H1 (cell line): ENCODE measurements around the gene ABI3BP. TPM values are rescaled to one million over a fixed set of nuclear protein-coding genes. Genes with fewer than 3 reads are reported as not detected.

ENCODE experiments used
- BRCA1 ChIP-seq: IDR thresholded peaks from 2 replicates; pipeline ENCODE4 v1.6.1; 2012; ENCODE audit warnings: low read depth, low read length, improper control_type of control experiment
- CEBPB ChIP-seq: IDR thresholded peaks from 2 replicates; pipeline ENCODE4 v1.6.1; 2012; ENCODE audit warnings: low read depth, low read length
- CHD7 ChIP-seq: fragments of 300-600 bp; sonication (generic); IDR thresholded peaks from 2 replicates; pipeline ENCODE4 v1.7.1; 2012; ENCODE audit warnings: low read length, moderate library complexity, mild to moderate bottlenecking, inconsistent platforms; ENCODE audit not compliant: insufficient replicate concordance
- CTBP2 ChIP-seq: IDR thresholded peaks from 2 replicates; pipeline ENCODE4 v1.7.0; 2011; ENCODE audit warnings: borderline replicate concordance, mild to moderate bottlenecking, moderate library complexity, mixed read lengths, low read length; ENCODE audit not compliant: insufficient read depth, insufficient read length
- CTCF ChIP-seq, 3 experiments: IDR thresholded peaks; 1 replicate in 2 of 3; 2 replicates in 1 of 3; pipeline versions ENCODE4 v1.5.1 to v1.6.1; 2011; ENCODE audit warnings: low read length in 3 of 3, mild to moderate bottlenecking in 3 of 3, inconsistent platforms in 2 of 3, low read depth in 1 of 3, moderate library complexity in 1 of 3; ENCODE audit not compliant: insufficient read depth in 1 of 3; ENCODE audit errors: control extremely low read depth in 1 of 3
- NRF1 ChIP-seq: IDR thresholded peaks from 2 replicates; pipeline ENCODE4 v1.6.1; 2011; ENCODE audit warnings: mild to moderate bottlenecking, low read depth, low read length, improper control_type of control experiment
- POLR2A ChIP-seq, 2 experiments: IDR thresholded peaks; 1 replicate in 1 of 2; 2 replicates in 1 of 2; pipeline ENCODE4 v1.6.1; 2011; ENCODE audit warnings: low read depth in 2 of 2, low read length in 2 of 2, mild to moderate bottlenecking in 2 of 2; ENCODE audit errors: control extremely low read depth in 1 of 2
- POU5F1 ChIP-seq: IDR thresholded peaks from 2 replicates; pipeline ENCODE4 v1.6.1; 2011; ENCODE audit warnings: low read depth, mild to moderate bottlenecking, low read length, moderate library complexity
- polyA plus RNA-seq, 7 experiments: library from polyadenylated mRNA; depleted of rRNA in 3 of 7; stranded (reverse) in 5 of 7; unstranded in 2 of 7; fragments of >200 nt in 5 of 7; fragments of 200-250 nt in 2 of 7; gene quantifications; 1 replicate in 5 of 7; 2 replicates in 1 of 7; 4 replicates in 1 of 7; pipeline versions ENCODE4 v1.2.1 to v1.2.3, GENCODE V29; 2011 to 2013; ENCODE audit warnings: missing spikeins in 2 of 7, mixed read lengths in 2 of 7
- total RNA-seq: library from RNA; stranded (reverse); fragmentation: NEBNext Ultra II Directional; extraction: Animal tissue kit (Norgen Biotek cat#: 25700); gene quantifications from 2 replicates; pipeline ENCODE4 v1.2.1, GENCODE V29; 2021

The ABI3BP gene
- total and polyA plus RNA-seq, 2 of the 8 experiments (the other 6 are each of a cell fraction or from before 2014, with no cell fraction given), result 0.08 to 0.32 TPM

DNA sequence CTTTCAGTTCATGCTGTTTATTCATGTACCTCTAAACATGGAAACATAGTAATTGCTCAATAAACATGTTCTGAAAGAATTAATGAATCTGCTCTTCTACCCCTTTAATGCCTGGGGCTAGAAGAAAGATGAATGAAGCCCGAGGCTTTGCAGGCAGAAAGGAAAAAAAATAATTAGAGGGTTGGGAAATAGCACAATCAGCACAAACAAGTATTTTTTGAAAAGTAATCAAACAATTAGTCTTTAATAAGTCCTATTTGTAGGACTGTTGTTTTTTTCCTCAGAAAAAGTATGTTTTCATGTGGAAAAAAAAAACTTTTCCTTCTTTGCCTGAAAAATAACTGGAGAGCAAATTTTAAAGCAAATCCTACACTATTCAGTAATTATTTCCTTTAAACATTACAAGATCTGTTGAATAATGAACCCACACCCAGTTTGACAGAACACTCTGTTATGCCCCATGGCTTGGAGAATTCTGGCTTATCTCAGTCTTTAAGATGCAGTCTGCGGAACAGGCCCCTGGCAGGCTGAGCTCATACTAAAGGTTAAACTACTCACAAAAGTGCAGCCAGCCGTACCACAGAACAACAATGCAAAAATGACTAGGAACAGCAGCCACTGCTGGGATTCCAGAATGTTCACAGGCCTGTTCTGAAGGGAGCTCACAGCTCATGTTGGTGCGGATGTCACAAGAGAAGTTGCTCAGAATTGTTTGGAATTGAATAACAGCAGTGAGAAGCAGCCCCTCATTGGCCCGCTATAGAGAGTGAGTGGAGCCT lies 79.2 kb downstream of the ABI3BP start (continued):
- TF ChIP-seq CHD7 (no peak), CEBPB (no peak), POU5F1 (no peak), NRF1 (no peak), CTBP2 (no peak), BRCA1 (no peak), CTCF (IDR thresholded peaks at IDR 0.05; ENCODE audit: control extremely low read depth in 1 of 3, insufficient read depth in 1 of 3, low read depth in 1 of 3, low read length in 3 of 3) (no peak), POLR2A (IDR thresholded peaks at IDR 0.05; ENCODE audit: control extremely low read depth in 1 of 2, low read depth in 2 of 2, low read length in 2 of 2) (no peak)
